ACHN (cell line): ENCODE results near the gene HYDIN.

ENCODE experiments used
- DNase-seq: peaks from one replicate; pipeline ENCODE4 v3.0.0-alpha.2; 2015
- in situ Hi-C: cut with HindIII; loops from 2 replicates; pipeline ENCODE4 v1.10.0; 2017; ENCODE audit warnings: low sequenced_read_pairs, low pct_ligation_motif_present, low pct_unique_long_range_greater_than_20kb

The HYDIN gene

DNA sequence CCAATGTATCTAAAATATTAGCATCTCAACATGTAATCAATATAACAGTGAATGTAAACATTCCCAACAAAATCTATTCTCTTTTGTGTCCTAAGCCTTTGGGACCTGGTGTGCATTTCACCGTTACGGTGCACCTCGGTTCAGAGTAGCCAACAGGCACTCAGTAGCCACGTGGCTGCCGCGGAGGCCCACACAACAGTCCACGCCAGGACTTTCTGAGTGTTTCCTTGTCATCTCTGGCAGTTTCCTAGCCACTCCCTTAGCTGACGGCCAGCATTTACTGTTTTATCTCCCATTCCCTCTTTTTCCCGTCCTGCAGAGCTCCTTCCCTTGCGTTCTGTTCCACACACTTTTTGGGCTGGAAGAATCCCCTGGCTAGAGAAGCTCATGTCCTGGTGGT lies 465.9 kb downstream of the HYDIN start:
- no peak for DNase-seq
- in situ Hi-C loops: loop anchor here (10.0 to 25.0 kb wide), 2 partner anchors 90 to 202 kb away; no protein-coding TSS in a partner anchor

- in situ Hi-C loops: loop anchor here (10.0 to 25.0 kb wide), 2 partner anchors 85 to 198 kb away; no protein-coding TSS in a partner anchor
- no peak for DNase-seq
Observed at GRCh38 chr16:70760221-70760620, 470.3 kb downstream of the HYDIN start.

- in situ Hi-C loops: loop anchor here (10.0 to 25.0 kb wide), 2 partner anchors 85 to 197 kb away; no protein-coding TSS in a partner anchor
- DNase-seq: no peak
Observed at GRCh38 chr16:70759666-70760065, 470.9 kb downstream of the HYDIN start.

DNA sequence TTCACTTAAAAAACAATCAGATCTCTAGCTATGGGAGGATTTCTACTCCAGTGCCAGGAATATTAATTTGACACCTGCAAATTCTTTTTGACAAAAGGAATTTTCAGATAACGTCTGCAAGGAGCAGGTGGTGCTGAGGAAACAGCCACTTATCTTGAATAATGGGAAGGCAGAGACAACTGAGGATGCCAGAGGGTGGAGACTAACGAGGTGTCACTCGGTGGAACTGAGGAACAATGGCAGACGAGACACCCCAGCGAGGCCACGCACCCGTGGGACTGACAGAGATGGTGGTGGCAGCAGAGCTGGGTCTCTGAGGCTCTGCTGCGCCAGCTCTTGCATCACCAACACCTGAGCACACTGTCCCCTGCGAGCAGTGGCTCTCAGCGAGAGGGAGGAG lies 471.7 kb downstream of the HYDIN start:
- DNase-seq: no peak
- in situ Hi-C loops: loop anchor here (25.0 kb wide), 1 partner anchor 196 kb away; no protein-coding TSS in a partner anchor
